ENCODE results near the gene AOX1. TPM values are rescaled to one million over a fixed set of nuclear protein-coding genes. Genes with fewer than 3 reads are reported as not detected.

The AOX1 gene
- total RNA-seq, 1 donor from 2014 or later: 24.3 TPM

DNA sequence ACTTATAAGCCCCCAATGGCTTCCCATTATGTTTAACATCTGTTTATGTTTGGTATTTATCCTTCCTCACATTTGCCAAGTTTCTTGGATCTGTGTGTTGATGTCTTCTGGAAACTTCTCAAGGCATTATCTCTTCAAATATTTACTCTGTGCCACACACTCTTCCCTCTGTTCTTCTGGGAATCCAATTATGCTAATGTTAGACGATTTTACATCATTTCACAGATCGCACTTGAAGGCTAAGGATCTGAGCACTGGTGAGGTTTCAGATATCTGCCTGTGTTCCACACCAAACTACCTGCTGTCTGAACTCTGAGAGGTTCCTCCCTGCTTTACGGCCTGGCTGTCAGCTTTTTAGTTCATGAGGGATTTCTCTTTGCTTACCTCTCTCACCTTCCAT, 10.1 kb downstream of the AOX1 start:
- no peak overlapping the region for H3K4me3 ChIP-seq
- TF ChIP-seq, protein P1, sequence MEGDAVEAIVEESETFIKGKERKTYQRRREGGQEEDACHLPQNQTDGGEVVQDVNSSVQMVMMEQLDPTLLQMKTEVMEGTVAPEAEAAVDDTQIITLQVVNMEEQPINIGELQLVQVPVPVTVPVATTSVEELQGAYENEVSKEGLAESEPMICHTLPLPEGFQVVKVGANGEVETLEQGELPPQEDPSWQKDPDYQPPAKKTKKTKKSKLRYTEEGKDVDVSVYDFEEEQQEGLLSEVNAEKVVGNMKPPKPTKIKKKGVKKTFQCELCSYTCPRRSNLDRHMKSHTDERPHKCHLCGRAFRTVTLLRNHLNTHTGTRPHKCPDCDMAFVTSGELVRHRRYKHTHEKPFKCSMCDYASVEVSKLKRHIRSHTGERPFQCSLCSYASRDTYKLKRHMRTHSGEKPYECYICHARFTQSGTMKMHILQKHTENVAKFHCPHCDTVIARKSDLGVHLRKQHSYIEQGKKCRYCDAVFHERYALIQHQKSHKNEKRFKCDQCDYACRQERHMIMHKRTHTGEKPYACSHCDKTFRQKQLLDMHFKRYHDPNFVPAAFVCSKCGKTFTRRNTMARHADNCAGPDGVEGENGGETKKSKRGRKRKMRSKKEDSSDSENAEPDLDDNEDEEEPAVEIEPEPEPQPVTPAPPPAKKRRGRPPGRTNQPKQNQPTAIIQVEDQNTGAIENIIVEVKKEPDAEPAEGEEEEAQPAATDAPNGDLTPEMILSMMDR (IDR thresholded peaks at IDR 0.05): no peak
- no peaks in the 10 kb centered on the region for H3K9me3 ChIP-seq
- peaks cover 4% of the 10 kb centered on the region for H3K27me3 ChIP-seq
- DNase-seq (no peak), ATAC-seq (no peak)
- intact Hi-C loops (cut with DNase I): no loop called here
- no peak overlapping the region for H3K27ac ChIP-seq
- no peaks in the 10 kb centered on the region for H3K4me1 ChIP-seq
- peaks cover 3% of the 10 kb centered on the region for H3K36me3 ChIP-seq

DNA sequence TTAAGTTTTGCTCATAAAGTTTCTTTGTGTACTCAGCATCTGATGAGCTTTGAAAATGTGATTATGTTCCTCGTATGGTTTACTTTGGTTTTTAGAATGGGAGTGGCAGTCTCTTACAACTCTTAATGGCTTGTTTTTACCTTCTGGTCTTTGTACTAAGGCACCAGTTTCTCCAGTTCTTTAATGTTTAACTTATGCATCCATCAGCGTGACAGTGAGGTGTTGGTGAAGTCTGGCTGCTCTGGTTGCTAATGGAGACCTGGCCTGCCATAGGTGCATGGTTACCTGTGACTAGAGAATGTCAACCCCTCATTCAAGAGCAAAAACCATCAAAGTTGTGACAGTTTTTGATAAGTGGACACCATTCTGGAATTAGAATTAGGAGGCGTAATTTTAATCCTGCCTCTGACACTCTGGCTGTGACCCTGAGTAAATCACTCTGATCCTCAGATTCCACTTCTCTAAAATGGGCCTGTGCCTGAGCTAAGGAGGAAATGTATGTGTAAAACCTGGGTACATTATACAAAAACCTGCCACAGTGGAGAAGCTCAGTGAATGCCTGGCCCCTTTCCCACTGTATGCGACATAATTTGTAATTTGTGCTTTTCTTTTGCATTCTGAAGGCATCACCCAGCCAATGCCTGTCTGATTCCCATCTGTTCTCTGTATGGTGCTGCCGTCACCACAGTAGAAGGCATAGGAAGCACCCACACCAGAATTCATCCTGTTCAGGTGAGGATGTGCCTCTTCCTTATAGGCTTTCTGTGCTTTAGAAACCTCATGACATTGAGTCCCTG, 11.2 kb downstream of the AOX1 start:
- Histone ChIP-seq H3K36me3 (peaks cover 3% of the 10 kb centered on the region), H3K4me1 (no peaks in the 10 kb centered on the region), H3K9me3 (no peaks in the 10 kb centered on the region), H3K4me3 (no peak overlapping the region), H3K27me3 (peaks cover 4% of the 10 kb centered on the region), H3K27ac (no peak overlapping the region)
- DNase-seq (no peak), ATAC-seq (no peak)
- intact Hi-C loops (cut with DNase I): no loop called here
- TF ChIP-seq, protein P1 (IDR thresholded peaks at IDR 0.05): no peak

DNA sequence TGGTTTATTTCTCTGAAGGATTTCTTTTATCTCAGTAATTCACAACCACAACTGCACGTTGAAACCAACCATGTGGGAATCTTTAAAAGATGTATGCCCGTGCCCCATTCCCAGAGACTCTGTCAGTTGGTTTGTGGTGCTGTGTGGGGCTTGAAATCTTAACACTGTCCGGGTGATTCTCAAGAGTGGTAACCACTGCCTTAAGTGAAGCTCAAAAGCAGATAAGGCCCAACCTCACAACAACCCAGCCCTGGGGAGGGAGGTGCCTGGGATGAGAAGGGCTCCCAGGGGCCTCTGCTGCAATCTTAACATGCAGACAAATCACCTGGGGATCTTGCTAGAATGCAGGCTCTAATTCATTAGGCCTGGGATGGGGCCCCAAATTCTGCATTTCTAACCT, 13.4 kb downstream of the AOX1 start:
- H3K27me3 ChIP-seq: peaks cover 4% of the 10 kb centered on the region
- no peak for DNase-seq
- no peak overlapping the region for H3K27ac ChIP-seq
- ATAC-seq: no peak
- no peaks in the 10 kb centered on the region for H3K9me3 ChIP-seq
- no peak overlapping the region for H3K4me3 ChIP-seq
- no peaks in the 10 kb centered on the region for H3K4me1 ChIP-seq
- peaks cover 9% of the 10 kb centered on the region for H3K36me3 ChIP-seq
- TF ChIP-seq, protein P1 (IDR thresholded peaks at IDR 0.05): no peak
- intact Hi-C loops (cut with DNase I): no loop called here

DNA sequence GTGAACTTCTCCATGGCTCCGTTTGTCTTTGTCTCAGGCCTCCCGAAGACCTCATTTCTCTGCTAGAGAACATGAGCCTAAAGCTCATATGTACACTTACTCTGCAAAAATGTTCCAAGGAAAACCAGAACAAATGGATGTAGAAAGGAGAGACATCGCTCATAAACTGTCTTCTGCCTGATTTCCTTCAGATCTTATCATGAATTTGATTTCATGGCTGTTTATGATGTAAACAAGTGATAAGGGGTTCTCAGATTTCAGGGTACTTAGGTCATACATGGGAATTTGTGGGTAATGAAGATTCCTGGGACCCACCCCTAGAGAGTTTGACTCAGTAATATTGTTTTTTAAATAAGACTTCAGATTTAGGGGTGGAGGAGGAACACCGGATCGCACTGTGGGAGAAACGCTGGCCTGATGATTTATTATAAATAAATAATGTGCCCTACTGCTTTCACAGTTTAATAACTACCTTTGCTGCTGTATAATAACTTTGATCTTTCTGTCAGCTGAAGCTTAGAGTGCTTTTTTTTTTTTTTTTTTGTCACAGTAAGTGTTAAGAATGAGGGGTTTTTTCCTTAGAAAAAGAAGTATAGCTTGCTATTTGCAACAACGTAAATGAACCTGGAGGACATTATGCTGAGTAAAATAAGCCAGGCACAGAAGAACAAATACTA, 14.9 kb downstream of the AOX1 start:
- H3K36me3 ChIP-seq: peaks cover 7% of the 10 kb centered on the region
- H3K4me3 ChIP-seq: no peak overlapping the region

DNA sequence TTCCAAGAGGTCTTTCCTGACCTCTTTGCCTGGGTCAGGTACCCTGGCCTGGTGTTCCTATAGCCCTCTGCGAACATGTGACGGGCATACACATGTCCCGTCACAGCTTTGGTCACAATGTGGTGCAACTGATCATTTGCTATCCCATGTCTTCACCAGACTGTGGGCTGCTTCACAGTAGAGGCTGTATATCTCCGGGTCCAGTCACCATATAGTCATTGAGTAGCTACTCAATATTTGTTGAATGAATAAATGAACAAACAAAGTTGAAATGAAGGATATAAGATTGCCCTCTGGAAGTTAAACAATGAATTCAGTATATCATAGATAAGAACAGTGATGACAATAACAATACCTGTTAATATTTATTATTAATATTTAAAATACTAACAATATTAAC, 16.8 kb downstream of the AOX1 start:
- TF ChIP-seq, protein P1 (IDR thresholded peaks at IDR 0.05): no peak
- intact Hi-C loops (cut with DNase I): no loop called here
- Histone ChIP-seq H3K27ac (no peak overlapping the region), H3K4me1 (no peaks in the 10 kb centered on the region), H3K27me3 (peaks cover 4% of the 10 kb centered on the region), H3K4me3 (no peak overlapping the region), H3K9me3 (no peaks in the 10 kb centered on the region), H3K36me3 (peaks cover 6% of the 10 kb centered on the region)
- no peak for DNase-seq
- ATAC-seq: no peak

More for the DNA sequence above, 14.9 kb downstream of the AOX1 start:
- DNase-seq (no peak), ATAC-seq (no peak)
- Histone ChIP-seq H3K9me3 (no peaks in the 10 kb centered on the region), H3K4me1 (no peaks in the 10 kb centered on the region), H3K27ac (no peak overlapping the region), H3K27me3 (peaks cover 4% of the 10 kb centered on the region)
- TF ChIP-seq, protein P1 (IDR thresholded peaks at IDR 0.05): no peak
- intact Hi-C loops (cut with DNase I): no loop called here
